Tibial artery (tissue), 4 donors: ENCODE measurements around the gene PSMF1.

Experiments
- DNase-seq, 2 donors: peaks; one replicate each; pipeline ENCODE4 v3.0.0-alpha.2; 2019
- H3K27ac ChIP-seq, 2 donors: fragments of 200-600 bp; sonication (generic) in 1 of 2; 1 replicate in 1 of 2; 2 replicates in 1 of 2; pipeline ENCODE4 v1.5.1; 2018 to 2019; ENCODE audit warnings: mild to moderate bottlenecking in 1 of 2
- H3K27me3 ChIP-seq, 2 donors: fragments of 200-600 bp; sonication (generic) in 1 of 2; one replicate each; pipeline versions ENCODE4 v1.5.1 to v1.6.0; 2016 to 2019
- H3K36me3 ChIP-seq, 3 donors: fragments of 200-600 bp; sonication (generic) in 2 of 3; one replicate each; pipeline ENCODE4 v1.5.1; 2016 to 2019; ENCODE audit warnings: mild to moderate bottlenecking in 2 of 3
- H3K4me1 ChIP-seq, 4 donors: fragments of 200-600 bp; sonication (generic) in 2 of 4; 1 replicate in 3 of 4; 2 replicates in 1 of 4; pipeline ENCODE4 v1.5.1; 2016 to 2019
- H3K4me3 ChIP-seq, 2 donors: fragments of 200-600 bp; sonication (generic) in 1 of 2; 1 replicate in 1 of 2; 2 replicates in 1 of 2; pipeline ENCODE4 v1.5.1; 2018 to 2019; ENCODE audit warnings: mild to moderate bottlenecking in 2 of 2
- H3K9me3 ChIP-seq, 3 donors: fragments of 200-600 bp; sonication (generic) in 1 of 3; one replicate each; pipeline ENCODE4 v1.5.1; 2016 to 2019
- intact Hi-C: fragments of 100-400 bp; cut with DNase I; formaldehyde crosslinking; loops from one replicate; pipeline ENCODE4 v1.15.0; 2023; ENCODE audit warnings: low total_unique reads
- TF ChIP-seq, protein P1 (sequence below), 2 experiments: fragments of 200-600 bp in 1 of 2; fragments of 450-650 bp in 1 of 2; IDR thresholded peaks; one replicate each; pipeline ENCODE4 v1.5.1; 2017 to 2019; ENCODE audit warnings: antibody characterized with exemption in 2 of 2, mild to moderate bottlenecking in 1 of 2, moderate library complexity in 1 of 2

PSMF1 gene

DNA sequence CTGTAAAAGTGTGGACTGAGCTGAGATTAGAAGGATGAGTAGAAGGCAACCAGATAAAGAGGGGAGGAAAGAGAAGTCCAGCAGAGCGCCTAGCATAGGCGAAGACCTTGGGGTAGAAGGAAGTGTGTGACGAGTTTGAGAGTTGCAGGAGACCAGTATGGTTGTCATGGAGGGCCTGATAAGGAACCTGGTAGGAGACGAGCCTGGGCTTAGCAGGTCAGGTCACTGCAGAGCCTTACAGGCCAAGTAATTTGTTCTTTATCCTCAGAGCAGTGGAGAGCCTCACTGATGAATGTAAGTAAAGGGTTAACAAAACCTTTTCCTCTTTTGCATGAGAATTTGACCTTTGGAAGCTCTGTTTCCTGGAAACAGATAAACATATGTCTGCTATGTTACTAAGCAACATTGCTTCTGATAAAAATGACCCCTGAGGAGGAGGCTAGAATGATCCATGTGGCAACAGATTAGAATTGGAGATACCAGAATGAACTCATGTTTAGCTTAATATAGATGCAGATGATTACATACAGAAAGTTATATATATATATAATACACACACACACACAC lies 69.3 kb downstream of the PSMF1 start:
- H3K36me3 ChIP-seq = no peaks in the 10 kb centered on the region
- peaks cover 0 to 24% of the 10 kb centered on the region in 2 donors for H3K27me3 ChIP-seq
- H3K4me1 ChIP-seq = peaks cover 0 to 16% (median 13%) of the 10 kb centered on the region in 4 donors
- H3K27ac ChIP-seq = no peak overlapping the region
- H3K9me3 ChIP-seq = no peaks in the 10 kb centered on the region
- H3K4me3 ChIP-seq = no peak overlapping the region
- DNase-seq = no peak
- intact Hi-C loops = no loop called here
- TF ChIP-seq, protein P1, sequence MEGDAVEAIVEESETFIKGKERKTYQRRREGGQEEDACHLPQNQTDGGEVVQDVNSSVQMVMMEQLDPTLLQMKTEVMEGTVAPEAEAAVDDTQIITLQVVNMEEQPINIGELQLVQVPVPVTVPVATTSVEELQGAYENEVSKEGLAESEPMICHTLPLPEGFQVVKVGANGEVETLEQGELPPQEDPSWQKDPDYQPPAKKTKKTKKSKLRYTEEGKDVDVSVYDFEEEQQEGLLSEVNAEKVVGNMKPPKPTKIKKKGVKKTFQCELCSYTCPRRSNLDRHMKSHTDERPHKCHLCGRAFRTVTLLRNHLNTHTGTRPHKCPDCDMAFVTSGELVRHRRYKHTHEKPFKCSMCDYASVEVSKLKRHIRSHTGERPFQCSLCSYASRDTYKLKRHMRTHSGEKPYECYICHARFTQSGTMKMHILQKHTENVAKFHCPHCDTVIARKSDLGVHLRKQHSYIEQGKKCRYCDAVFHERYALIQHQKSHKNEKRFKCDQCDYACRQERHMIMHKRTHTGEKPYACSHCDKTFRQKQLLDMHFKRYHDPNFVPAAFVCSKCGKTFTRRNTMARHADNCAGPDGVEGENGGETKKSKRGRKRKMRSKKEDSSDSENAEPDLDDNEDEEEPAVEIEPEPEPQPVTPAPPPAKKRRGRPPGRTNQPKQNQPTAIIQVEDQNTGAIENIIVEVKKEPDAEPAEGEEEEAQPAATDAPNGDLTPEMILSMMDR (IDR thresholded peaks at IDR 0.05) = no peak

DNA sequence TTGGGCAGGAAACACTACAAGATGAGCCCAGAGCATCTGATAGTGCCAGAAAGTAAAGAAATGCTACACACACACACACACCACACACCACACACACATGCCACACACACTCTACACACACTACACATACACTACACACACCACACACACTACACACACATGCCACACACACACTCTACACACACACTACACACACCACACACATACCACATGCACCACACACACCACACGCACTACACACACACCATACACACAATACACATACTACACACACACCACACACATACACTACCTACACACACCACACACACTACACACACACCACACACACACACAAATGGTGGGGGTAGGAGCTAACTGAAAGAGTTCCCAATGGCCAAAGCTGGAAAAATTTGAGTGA lies 69.9 kb downstream of the PSMF1 start:
- Histone ChIP-seq H3K9me3 (no peaks in the 10 kb centered on the region), H3K36me3 (no peaks in the 10 kb centered on the region), H3K4me1 (peaks cover 0 to 16% (median 13%) of the 10 kb centered on the region in 4 donors), H3K27ac (no peak overlapping the region), H3K4me3 (no peak overlapping the region), H3K27me3 (peaks cover 0 to 24% of the 10 kb centered on the region in 2 donors)
- TF ChIP-seq, protein P1 (IDR thresholded peaks at IDR 0.05) = no peak
- DNase-seq = no peak
- intact Hi-C loops = no loop called here

DNA sequence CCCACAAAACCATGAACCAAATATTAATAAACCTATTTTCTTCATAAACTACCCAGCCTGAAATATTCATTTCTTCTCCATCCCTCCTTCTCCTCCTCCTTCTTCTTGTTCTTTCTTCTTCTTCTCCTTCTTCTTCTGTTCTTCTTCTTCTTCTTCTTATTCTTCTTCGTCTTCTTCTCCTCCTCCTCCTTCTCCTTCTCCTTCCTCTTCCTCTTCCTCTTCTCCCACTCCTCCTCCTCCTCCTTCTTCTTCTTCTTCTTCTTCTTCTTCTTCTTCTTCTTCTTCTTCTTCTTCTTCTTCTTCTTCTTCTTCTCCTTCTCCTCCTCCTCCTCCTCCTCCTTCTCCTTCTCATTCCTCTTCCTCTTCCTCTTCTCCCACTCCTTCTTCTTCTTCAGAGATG lies 71.4 kb downstream of the PSMF1 start:
- H3K36me3 ChIP-seq = no peaks in the 10 kb centered on the region
- TF ChIP-seq, protein P1 (IDR thresholded peaks at IDR 0.05) = no peak
- H3K4me3 ChIP-seq = no peak overlapping the region
- no peak overlapping the region for H3K27ac ChIP-seq
- H3K9me3 ChIP-seq = no peaks in the 10 kb centered on the region
- DNase-seq = no peak
- intact Hi-C loops = no loop called here
- peaks cover 0 to 14% of the 10 kb centered on the region in 2 donors for H3K27me3 ChIP-seq
- H3K4me1 ChIP-seq = peaks cover 0 to 12% (median 10%) of the 10 kb centered on the region in 4 donors

DNA sequence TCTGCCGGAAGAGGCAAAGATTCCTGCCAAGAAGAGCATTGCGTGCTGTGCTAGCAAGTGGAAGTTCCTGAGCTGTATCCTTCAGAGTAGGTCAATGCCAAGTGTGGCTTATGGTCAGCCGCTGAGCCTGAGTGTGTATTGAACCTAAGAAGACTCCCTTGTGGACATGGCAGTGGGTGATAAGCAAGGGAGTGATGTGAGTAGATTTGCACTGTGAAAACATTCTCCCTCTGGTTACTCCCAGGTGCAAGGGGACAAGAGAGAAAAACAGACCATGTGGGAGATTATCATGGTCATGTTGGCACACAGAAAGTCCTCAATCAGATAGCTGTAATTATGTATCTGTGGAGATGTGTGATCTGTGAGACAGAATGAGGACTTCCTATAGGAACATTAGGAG lies 72.4 kb downstream of the PSMF1 start:
- DNase-seq = no peak
- Histone ChIP-seq H3K4me1 (peaks cover 0 to 2% (median under 1%) of the 10 kb centered on the region in 4 donors), H3K4me3 (no peak overlapping the region), H3K9me3 (no peaks in the 10 kb centered on the region), H3K36me3 (no peaks in the 10 kb centered on the region), H3K27me3 (peaks cover 0 to 3% of the 10 kb centered on the region in 2 donors), H3K27ac (no peak overlapping the region)
- TF ChIP-seq, protein P1 (IDR thresholded peaks at IDR 0.05) = no peak
- intact Hi-C loops = no loop called here

DNA sequence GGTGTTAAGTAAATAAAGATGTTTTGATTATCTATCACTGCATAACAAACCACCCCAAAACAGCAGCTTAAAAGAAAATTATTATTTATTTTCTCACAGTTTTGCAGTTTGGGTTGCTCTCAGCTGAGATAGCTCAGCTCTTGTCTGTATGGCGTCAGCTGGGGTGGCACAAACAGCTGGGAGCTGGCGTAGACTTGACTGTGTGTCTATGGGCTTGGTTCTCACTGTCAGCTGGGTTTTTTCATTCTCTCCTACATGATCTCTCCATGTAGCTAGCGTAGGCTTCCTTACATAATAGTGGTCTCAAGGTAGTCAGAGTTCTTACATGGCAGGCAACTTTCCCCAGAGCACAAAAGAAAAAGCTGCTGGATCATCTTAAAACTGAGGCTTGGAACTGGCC lies 72.9 kb downstream of the PSMF1 start:
- Histone ChIP-seq H3K36me3 (no peaks in the 10 kb centered on the region), H3K27me3 (no peaks in the 10 kb centered on the region), H3K9me3 (no peaks in the 10 kb centered on the region), H3K4me3 (no peak overlapping the region), H3K27ac (no peak overlapping the region), H3K4me1 (no peaks in the 10 kb centered on the region)
- TF ChIP-seq, protein P1 (IDR thresholded peaks at IDR 0.05) = no peak
- no peak for DNase-seq
- intact Hi-C loops = no loop called here

DNA sequence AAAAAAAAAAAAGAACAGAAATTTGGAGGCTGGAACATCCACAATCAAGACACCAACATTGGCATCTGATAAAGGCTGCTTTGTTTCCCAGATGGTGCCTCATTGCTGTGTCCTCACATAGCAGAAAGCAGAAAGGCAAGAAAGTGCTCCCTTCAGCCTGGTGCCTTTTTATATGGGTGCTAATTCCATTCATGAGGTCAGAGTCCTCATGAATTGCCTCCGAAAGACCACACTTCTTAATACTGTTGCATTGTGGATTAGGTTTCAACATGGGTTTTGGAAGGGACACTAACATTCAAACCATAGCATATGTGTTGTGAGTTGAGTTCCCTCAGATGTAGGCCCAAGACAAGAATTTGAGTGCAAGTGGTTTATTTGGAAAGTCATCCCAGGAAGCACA lies 76.8 kb downstream of the PSMF1 start:
- H3K4me3 ChIP-seq = no peak overlapping the region
- TF ChIP-seq, protein P1 (IDR thresholded peaks at IDR 0.05) = no peak
- intact Hi-C loops = no loop called here
- H3K9me3 ChIP-seq = no peaks in the 10 kb centered on the region
- no peaks in the 10 kb centered on the region for H3K27me3 ChIP-seq
- DNase-seq = no peak
- H3K36me3 ChIP-seq = no peaks in the 10 kb centered on the region
- no peak overlapping the region for H3K27ac ChIP-seq
- H3K4me1 ChIP-seq = no peaks in the 10 kb centered on the region
